Neural crest cell (in vitro differentiated cells): ENCODE results near the gene TRMT2A. TPM values are rescaled to one million over a fixed set of nuclear protein-coding genes. Genes with fewer than 3 reads are reported as not detected.

ENCODE experiments used
- DNase-seq: peaks from one replicate; pipeline ENCODE4 v3.0.0; 2021; ENCODE audit warnings: low read depth, mixed read lengths, low spot score
- H3K27ac Mint-ChIP-seq: one replicate; pipeline ENCODE4 v1.8.0; 2021; ENCODE audit warnings: mild to moderate bottlenecking, mixed read lengths; ENCODE audit not compliant: unreplicated experiment
- H3K27me3 Mint-ChIP-seq: 2 replicates; pipeline ENCODE4 v1.8.0; 2021; ENCODE audit warnings: low read depth, mild to moderate bottlenecking, mixed read lengths
- H3K36me3 Mint-ChIP-seq: 2 replicates; pipeline ENCODE4 v1.8.0; 2021; ENCODE audit warnings: low read depth, mild to moderate bottlenecking, mixed read lengths
- H3K4me1 Mint-ChIP-seq: 2 replicates; pipeline ENCODE4 v1.8.0; 2021; ENCODE audit warnings: mixed read lengths
- H3K4me3 Mint-ChIP-seq: one replicate; pipeline ENCODE4 v1.8.0; 2021; ENCODE audit warnings: mild to moderate bottlenecking, mixed read lengths
- H3K9me3 Mint-ChIP-seq: 2 replicates; pipeline ENCODE4 v1.8.0; 2021; ENCODE audit warnings: mixed read lengths
- total RNA-seq: library from RNA; stranded (reverse); gene quantifications from 2 replicates; pipeline ENCODE4 v1.2.1, GENCODE V29; 2021
- TF ChIP-seq, protein P1 (sequence below): fragments of 200-600 bp; sonication (generic); conservative IDR thresholded peaks from 2 replicates; pipeline ENCODE4 v1.5.0; 2021; ENCODE audit warnings: antibody characterized with exemption, mild to moderate bottlenecking

TRMT2A gene
- total RNA-seq, 1 donor from 2014 or later = 77.7 TPM

DNA sequence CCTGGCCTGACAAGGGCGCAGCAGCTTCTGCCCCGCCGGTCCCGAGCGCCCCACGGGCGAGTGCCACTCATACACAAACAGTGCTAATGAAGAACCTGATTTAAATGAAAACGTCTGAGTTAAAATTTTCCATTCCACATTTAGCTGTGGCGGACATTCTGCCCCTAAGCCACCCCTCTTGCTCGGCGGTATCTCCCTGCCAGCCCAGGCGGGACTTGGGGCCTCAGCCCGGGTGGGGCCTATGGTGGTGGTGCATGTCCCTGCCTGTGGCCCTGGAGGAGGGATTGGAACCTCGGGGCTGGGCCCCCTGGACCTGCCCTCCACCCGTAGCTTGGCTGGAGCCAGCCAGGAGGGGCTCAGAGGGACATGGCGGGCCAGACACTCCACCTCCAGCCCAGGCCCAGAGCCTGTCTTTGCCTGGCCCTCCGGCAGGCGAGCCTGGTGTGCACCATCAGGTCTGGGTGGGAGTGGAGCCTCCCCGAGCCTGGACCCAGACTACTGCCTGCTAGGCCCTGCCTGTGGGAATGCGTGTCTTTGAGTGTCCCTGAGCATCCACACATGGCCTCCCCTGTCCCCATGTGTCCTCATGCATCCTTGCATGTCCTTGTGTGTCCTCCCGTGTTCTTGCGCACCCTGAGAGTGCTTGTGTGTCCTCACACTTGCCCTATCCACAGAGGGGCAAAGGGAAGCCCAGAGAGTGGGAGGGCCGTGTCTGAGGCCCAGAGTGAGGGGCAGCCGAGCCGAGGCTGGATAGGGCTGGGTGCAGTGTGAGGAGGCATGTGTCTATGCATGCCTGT, 19.0 kb upstream of the TRMT2A start:
- H3K36me3 Mint-ChIP-seq = no peaks in the 10 kb centered on the region
- peak overlapping the region; percentile 63 for H3K4me3 Mint-ChIP-seq
- DNase-seq = no peak
- no peaks in the 10 kb centered on the region for H3K27me3 Mint-ChIP-seq
- TF ChIP-seq, protein P1, sequence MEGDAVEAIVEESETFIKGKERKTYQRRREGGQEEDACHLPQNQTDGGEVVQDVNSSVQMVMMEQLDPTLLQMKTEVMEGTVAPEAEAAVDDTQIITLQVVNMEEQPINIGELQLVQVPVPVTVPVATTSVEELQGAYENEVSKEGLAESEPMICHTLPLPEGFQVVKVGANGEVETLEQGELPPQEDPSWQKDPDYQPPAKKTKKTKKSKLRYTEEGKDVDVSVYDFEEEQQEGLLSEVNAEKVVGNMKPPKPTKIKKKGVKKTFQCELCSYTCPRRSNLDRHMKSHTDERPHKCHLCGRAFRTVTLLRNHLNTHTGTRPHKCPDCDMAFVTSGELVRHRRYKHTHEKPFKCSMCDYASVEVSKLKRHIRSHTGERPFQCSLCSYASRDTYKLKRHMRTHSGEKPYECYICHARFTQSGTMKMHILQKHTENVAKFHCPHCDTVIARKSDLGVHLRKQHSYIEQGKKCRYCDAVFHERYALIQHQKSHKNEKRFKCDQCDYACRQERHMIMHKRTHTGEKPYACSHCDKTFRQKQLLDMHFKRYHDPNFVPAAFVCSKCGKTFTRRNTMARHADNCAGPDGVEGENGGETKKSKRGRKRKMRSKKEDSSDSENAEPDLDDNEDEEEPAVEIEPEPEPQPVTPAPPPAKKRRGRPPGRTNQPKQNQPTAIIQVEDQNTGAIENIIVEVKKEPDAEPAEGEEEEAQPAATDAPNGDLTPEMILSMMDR = no peak
- H3K4me1 Mint-ChIP-seq = peaks cover 10% of the 10 kb centered on the region
- no peaks in the 10 kb centered on the region for H3K9me3 Mint-ChIP-seq
- no peak overlapping the region for H3K27ac Mint-ChIP-seq

DNA sequence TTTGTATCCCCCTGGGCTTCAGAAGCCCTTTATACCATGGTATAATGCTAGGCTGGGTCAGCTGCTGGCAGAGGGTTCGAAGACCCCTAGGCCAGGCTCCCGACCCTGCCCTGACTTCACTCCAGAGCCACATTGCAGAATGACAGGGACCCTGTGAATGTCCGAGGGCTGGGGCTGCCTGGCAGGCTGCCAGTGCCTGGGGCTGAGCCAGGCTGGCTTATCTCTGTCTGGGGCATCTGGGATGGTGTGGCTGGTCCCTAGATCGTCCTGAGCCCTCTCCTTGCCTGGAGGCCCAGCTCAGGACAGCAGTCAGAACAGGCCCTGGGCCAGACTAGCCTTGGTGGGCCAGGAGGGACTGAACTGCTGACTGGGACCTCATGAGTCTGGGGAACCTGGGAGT, 18.2 kb upstream of the TRMT2A start:
- H3K27ac Mint-ChIP-seq = no peak overlapping the region
- peak overlapping the region; percentile 44 for H3K4me3 Mint-ChIP-seq
- no peaks in the 10 kb centered on the region for H3K27me3 Mint-ChIP-seq
- peaks cover 10% of the 10 kb centered on the region for H3K4me1 Mint-ChIP-seq
- DNase-seq = no peak
- no peaks in the 10 kb centered on the region for H3K9me3 Mint-ChIP-seq
- H3K36me3 Mint-ChIP-seq = no peaks in the 10 kb centered on the region
- TF ChIP-seq, protein P1 = no peak

DNA sequence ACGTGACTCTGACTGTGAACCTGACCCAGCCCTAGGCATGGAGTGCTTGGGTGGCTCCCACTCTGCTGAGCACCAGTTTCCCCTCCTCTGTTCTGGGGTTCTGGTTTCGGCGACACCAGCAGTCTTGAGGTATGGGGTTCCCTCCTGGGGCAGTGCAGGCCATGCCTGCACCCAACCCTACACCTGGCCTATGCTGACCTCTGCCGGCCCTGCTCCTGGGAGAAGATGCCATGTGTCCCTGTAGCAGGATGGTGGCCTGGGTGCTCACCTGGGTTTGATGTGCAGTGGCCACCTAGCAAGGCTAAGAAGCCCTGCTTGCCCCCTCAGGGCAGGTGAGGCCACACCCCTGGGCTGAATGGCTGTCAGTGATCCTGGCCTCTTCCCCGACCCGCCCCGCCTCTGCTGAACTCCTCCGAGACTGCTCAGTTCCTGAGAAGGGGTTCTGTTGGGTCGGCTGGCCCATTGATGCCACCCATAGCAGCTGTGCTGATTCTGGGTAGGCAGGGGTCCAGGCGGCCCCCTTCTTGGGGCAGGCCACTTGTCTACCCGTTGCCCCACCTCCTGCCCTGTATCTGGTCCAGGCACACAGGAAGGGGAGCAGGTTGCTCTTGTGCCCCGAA, 17.0 kb upstream of the TRMT2A start:
- no peaks in the 10 kb centered on the region for H3K9me3 Mint-ChIP-seq
- no peak overlapping the region for H3K27ac Mint-ChIP-seq
- DNase-seq = no peak
- TF ChIP-seq, protein P1 = no peak
- peak overlapping the region; percentile 86 for H3K4me3 Mint-ChIP-seq
- peaks cover 4% of the 10 kb centered on the region for H3K27me3 Mint-ChIP-seq
- no peaks in the 10 kb centered on the region for H3K36me3 Mint-ChIP-seq
- peaks cover 10% of the 10 kb centered on the region for H3K4me1 Mint-ChIP-seq

DNA sequence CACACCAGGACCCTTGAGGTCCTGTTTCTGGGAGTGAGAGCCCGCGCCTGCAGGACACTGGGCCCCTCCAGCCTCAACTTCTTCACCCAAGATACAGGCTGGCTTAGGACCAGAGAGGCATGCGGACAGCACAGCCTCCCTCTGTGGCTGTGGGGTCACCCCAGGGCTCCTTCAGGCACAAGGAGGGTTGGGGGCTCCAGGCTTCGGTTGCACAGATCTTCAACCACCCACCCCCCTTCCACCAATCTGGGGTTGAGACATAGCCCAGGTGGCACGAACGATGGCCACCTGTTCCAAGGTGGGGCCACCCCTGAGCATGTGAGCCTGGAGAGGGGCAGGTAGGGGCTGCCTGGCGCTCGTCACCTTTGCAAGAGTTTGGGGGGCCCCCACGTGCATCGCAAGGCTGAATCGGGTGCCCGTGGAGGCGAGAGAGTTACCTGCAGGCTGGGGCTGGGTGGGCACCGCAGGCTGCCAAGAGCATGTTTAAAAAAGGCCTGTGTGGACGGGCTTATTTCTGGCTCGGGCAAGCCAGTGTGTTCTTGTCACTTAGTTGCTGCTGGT, 15.7 kb upstream of the TRMT2A start:
- H3K36me3 Mint-ChIP-seq = peaks cover 2% of the 10 kb centered on the region
- H3K4me3 Mint-ChIP-seq = peak overlapping the region; percentile 86
- DNase-seq = no peak
- H3K27ac Mint-ChIP-seq = no peak overlapping the region
- H3K27me3 Mint-ChIP-seq = peaks cover 5% of the 10 kb centered on the region
- TF ChIP-seq, protein P1 = no peak
- H3K9me3 Mint-ChIP-seq = no peaks in the 10 kb centered on the region
- H3K4me1 Mint-ChIP-seq = peaks cover 10% of the 10 kb centered on the region

DNA sequence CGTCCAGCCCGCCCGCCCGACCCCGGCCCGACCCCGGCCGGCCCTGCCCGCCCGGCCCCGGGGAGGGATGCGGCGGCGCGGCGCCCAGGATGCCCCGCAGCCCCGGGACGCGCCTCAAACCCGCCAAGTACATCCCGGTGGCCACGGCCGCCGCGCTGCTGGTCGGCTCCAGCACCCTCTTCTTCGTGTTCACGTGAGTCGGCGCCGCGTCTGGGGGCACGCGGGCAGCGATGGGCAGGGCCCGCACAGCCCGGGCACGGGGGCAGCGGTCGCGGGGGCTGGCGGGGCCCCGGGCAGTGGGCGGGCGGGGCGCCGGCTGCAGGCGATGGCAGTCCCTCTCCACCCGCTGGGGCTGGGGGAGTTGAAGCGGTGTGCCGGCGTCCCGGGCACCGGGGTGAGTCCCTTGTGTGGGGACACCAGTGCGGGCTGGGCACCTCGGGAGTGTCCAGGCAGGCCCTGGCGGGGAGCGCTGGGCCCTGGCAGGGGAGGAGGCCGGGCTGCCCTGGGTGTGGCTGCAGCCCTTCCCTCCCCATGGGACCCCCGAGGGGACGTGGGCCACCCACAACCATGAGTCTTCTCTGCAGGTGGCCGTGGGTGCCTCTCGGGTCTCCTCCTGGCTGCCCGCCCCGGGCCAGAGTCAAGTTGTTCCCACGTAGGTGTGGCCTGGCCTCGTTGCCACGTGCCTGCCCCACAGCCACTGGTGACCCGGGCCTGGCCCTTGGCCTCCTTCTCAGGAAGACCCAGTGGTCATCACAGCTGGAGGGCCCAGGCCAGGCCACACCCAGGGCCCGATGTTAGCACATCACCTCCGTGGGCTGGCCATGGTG, 15.0 kb upstream of the TRMT2A start:
- peaks cover 5% of the 10 kb centered on the region for H3K27me3 Mint-ChIP-seq
- TF ChIP-seq, protein P1 = no peak
- H3K36me3 Mint-ChIP-seq = peaks cover 5% of the 10 kb centered on the region
- DNase-seq = no peak
- peak overlapping the region; percentile 86 for H3K4me3 Mint-ChIP-seq
- H3K27ac Mint-ChIP-seq = no peak overlapping the region
- peaks cover 10% of the 10 kb centered on the region for H3K4me1 Mint-ChIP-seq
- no peaks in the 10 kb centered on the region for H3K9me3 Mint-ChIP-seq
